Hindlimb muscle (tissue), 1 donor: ENCODE measurements around the gene TCEA3. TPM values are rescaled to one million over a fixed set of nuclear protein-coding genes. Genes with fewer than 3 reads are reported as not detected.

ENCODE experiments used
- DNase-seq: peaks from one replicate; pipeline ENCODE4 v3.0.0-alpha.2; 2013
- polyA plus RNA-seq: library from polyadenylated mRNA; unstranded; fragments of 120-200 nt; gene quantifications from one replicate; pipeline ENCODE4 v1.2.1, GENCODE V29; 2013; ENCODE audit not compliant: insufficient read length

TCEA3 gene
- polyA plus RNA-seq, 1 donor = 430 TPM

- no peak for DNase-seq
Measured at GRCh38 chr1:23446661-23447310, 22.2 kb upstream of the TCEA3 start.

- no peak for DNase-seq
Measured at GRCh38 chr1:23444596-23445390, 20.2 kb upstream of the TCEA3 start.

- peak; percentile 72 for DNase-seq
Measured at GRCh38 chr1:23444104-23444533, 19.6 kb upstream of the TCEA3 start.

GRCh38 chr1:23442751-23443150, 18.2 kb upstream of the TCEA3 start:
- no peak for DNase-seq

GRCh38 chr1:23441446-23442148, 17.0 kb upstream of the TCEA3 start:
- DNase-seq = no peak

- no peak for DNase-seq
Measured at GRCh38 chr1:23438545-23438944, 14.0 kb upstream of the TCEA3 start.

GRCh38 chr1:23437355-23437664, 12.8 kb upstream of the TCEA3 start:
- DNase-seq = no peak

GRCh38 chr1:23436520-23437354, 12.2 kb upstream of the TCEA3 start:
- no peak for DNase-seq

- DNase-seq = no peak
Measured at GRCh38 chr1:23434260-23434775, 9.8 kb upstream of the TCEA3 start.

- no peak for DNase-seq
Measured at GRCh38 chr1:23433122-23433521, 8.6 kb upstream of the TCEA3 start.

GRCh38 chr1:23431431-23431830, 6.9 kb upstream of the TCEA3 start:
- no peak for DNase-seq

GRCh38 chr1:23430803-23431202, 6.3 kb upstream of the TCEA3 start:
- DNase-seq = no peak

GRCh38 chr1:23428136-23428905, 3.8 kb upstream of the TCEA3 start:
- no peak for DNase-seq

GRCh38 chr1:23427550-23427949, 3.0 kb upstream of the TCEA3 start:
- DNase-seq = no peak

GRCh38 chr1:23426828-23427227, 2.3 kb upstream of the TCEA3 start:
- no peak for DNase-seq

- DNase-seq = no peak
Measured at GRCh38 chr1:23425193-23425494, 596 bp upstream of the TCEA3 start.

GRCh38 chr1:23423415-23424292, 894 bp downstream of the TCEA3 start:
- DNase-seq = no peak

- no peak for DNase-seq
Measured at GRCh38 chr1:23422941-23423340, 1.6 kb downstream of the TCEA3 start.

- DNase-seq = peak; percentile 83
Measured at GRCh38 chr1:23422241-23422877, 2.2 kb downstream of the TCEA3 start.

- peak; percentile 75 for DNase-seq
Measured at GRCh38 chr1:23421753-23422240, 2.8 kb downstream of the TCEA3 start.
